ENCODE results near the gene ROBO1.
A peak's percentile ranks its signal among the peaks of the same experiment; 100 is the strongest.

Gene ROBO1

GRCh38 chr3:78736863-78737262, 1030.9 kb downstream of the ROBO1 start:
- TF ChIP-seq CTCF (conservative IDR thresholded peaks at IDR 0.05; ENCODE audit: low read depth, low read length), result no peak
- peak; percentile 77 for DNase-seq (ENCODE audit: low read depth)
- no peak overlapping the region for H3K4me3 ChIP-seq (ENCODE audit: low read depth, low read length)

DNA sequence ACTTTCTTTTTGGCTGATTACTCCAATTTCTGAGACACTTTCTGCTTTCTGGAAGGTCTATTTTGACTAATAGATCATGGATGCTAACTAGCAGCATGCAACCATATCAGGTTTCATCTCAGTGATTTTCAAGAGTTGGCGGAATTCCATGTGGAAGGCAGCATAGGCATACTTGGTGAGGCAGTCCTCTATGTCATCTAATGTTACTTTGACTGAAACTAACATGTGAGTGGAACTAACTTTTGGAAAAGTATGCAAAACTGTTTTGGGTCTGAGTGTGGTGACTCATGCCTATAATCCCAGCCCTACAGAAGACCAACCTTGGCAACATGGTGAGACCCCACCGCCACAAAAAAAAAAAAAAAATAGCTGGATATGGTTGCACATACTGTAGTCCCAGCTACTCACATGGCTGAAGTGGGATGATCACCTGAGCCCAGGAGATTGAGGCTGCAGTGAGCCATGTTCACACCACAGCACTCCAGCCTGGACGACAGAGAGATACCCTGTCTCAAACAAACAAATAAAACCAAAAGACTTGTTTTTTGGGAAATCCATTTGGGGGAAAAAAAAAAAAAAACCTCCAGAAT, 1033.7 kb downstream of the ROBO1 start:
- TF ChIP-seq CTCF (conservative IDR thresholded peaks at IDR 0.05; ENCODE audit: low read depth, low read length), result no peak
- DNase-seq (ENCODE audit: low read depth), result peak; percentile 88
- H3K4me3 ChIP-seq (ENCODE audit: low read depth, low read length), result no peak overlapping the region

DNA sequence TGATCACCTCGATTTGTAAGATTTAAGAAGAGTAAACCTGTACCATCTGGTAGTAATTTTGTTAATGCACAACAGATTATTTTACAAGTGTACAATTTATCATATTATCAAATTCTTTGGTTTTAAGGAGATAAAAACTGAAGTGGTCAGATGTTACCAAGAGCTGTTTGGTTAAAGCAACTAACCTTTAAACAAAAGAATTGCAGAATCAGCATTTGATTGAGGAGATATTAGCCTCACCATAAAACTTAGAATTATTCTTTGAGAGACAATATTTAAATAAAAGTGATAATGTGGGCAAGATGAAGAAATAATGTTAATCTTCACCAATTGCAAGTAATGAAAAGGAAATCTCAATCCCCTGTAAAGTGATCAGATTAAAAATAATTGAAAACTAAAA, 1034.9 kb downstream of the ROBO1 start:
- H3K4me3 ChIP-seq (ENCODE audit: low read depth, low read length), result no peak overlapping the region
- no peak for DNase-seq (ENCODE audit: low read depth)
- TF ChIP-seq CTCF (conservative IDR thresholded peaks at IDR 0.05; ENCODE audit: low read depth, low read length), result no peak

GRCh38 chr3:78732471-78732870, 1035.3 kb downstream of the ROBO1 start:
- TF ChIP-seq CTCF (conservative IDR thresholded peaks at IDR 0.05; ENCODE audit: low read depth, low read length), result no peak
- no peak for DNase-seq (ENCODE audit: low read depth)
- H3K4me3 ChIP-seq (ENCODE audit: low read depth, low read length), result no peak overlapping the region

GRCh38 chr3:78729946-78730345, 1037.9 kb downstream of the ROBO1 start:
- H3K4me3 ChIP-seq (ENCODE audit: low read depth, low read length), result no peak overlapping the region
- DNase-seq (ENCODE audit: low read depth), result no peak
- no peak for TF ChIP-seq CTCF (conservative IDR thresholded peaks at IDR 0.05; ENCODE audit: low read depth, low read length)

- DNase-seq (ENCODE audit: low read depth), result peak; percentile 81
- TF ChIP-seq CTCF (conservative IDR thresholded peaks at IDR 0.05; ENCODE audit: low read depth, low read length), result no peak
- H3K4me3 ChIP-seq (ENCODE audit: low read depth, low read length), result no peak overlapping the region
These were observed 1039.2 kb downstream of the ROBO1 start for GRCh38 chr3:78728406-78729145.

GRCh38 chr3:78726545-78726944, 1041.3 kb downstream of the ROBO1 start:
- no peak for TF ChIP-seq CTCF (conservative IDR thresholded peaks at IDR 0.05; ENCODE audit: low read depth, low read length)
- no peak overlapping the region for H3K4me3 ChIP-seq (ENCODE audit: low read depth, low read length)
- DNase-seq (ENCODE audit: low read depth), result no peak
